Measurements from ENCODE around the gene KCNK13. TPM values are rescaled to one million over a fixed set of nuclear protein-coding genes. Genes with fewer than 3 reads are reported as not detected.
"Not testable (repeated sequence)": the region's sequence is repeated elsewhere in the genome, so short reads cannot be mapped to it uniquely, and the experiment has no call there.

KCNK13 gene
- total and polyA plus RNA-seq, 3 donors from 2014 or later = 26.2 to 59.1 (median 42.5) TPM

DNA sequence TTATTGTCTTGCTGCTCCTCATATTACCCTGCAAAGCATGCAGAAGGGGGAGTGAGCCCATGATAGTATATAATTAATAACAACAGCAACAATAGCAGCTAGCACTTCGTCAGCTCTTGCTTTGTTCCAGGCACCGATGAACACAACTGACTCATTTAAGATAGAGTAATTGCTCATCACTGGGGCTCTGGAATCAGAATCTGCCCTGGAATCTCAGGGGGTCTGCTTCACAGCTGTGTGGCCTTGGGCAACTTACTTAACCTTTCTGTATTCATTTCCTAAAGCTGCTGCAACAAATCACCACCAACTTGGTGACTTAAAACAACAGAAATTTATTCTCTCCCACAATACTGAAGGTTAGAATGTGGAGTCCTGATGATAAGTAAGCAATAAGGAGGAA is 139.6 kb downstream of the KCNK13 start:
- no peaks in the 10 kb centered on the region for H3K4me1 ChIP-seq
- no peaks in the 10 kb centered on the region for H3K9me3 ChIP-seq
- intact Hi-C loops (cut with DNase I; ENCODE audit: low total_unique reads) = no loop called here
- no peak overlapping the region for H3K4me3 ChIP-seq
- no peak overlapping the region for H3K27ac ChIP-seq
- no peak for DNase-seq
- no peak for TF ChIP-seq POLR2A (IDR thresholded peaks at IDR 0.05)
- H3K36me3 ChIP-seq (ENCODE audit: low read depth, missing control alignments) = no peaks in the 10 kb centered on the region
- H3K27me3 ChIP-seq = no peaks in the 10 kb centered on the region
- 67 to 69% methylated on average over 2 of the region's 2 CpGs for WGBS, 2 donors

DNA sequence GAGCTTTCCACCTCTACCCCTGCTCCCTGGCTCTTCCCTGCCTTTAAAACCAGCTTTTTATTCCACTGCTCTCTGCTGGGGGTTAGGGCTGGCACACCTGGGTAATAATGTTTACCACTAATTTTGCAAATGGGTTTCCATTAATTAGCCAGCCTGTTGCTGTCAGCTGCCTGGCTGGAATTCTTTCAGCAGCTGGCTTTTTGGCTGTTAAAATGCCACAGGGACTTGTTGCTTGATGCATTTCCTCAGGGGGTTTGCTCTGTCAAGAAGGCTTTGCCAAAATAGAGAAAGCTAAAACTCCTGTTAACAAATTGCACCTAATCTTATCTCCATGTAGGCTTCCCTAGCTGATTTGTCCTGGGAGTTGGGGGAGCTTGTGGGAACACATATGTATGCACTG is 142.7 kb downstream of the KCNK13 start:
- Histone ChIP-seq H3K27me3 (no peaks in the 10 kb centered on the region), H3K4me3 (no peak overlapping the region), H3K27ac (no peak overlapping the region), H3K9me3 (no peaks in the 10 kb centered on the region), H3K4me1 (no peaks in the 10 kb centered on the region), H3K36me3 (ENCODE audit: low read depth, missing control alignments) (no peaks in the 10 kb centered on the region)
- DNase-seq = no peak
- TF ChIP-seq POLR2A (IDR thresholded peaks at IDR 0.05) = no peak
- TF ChIP-seq, protein P1, sequence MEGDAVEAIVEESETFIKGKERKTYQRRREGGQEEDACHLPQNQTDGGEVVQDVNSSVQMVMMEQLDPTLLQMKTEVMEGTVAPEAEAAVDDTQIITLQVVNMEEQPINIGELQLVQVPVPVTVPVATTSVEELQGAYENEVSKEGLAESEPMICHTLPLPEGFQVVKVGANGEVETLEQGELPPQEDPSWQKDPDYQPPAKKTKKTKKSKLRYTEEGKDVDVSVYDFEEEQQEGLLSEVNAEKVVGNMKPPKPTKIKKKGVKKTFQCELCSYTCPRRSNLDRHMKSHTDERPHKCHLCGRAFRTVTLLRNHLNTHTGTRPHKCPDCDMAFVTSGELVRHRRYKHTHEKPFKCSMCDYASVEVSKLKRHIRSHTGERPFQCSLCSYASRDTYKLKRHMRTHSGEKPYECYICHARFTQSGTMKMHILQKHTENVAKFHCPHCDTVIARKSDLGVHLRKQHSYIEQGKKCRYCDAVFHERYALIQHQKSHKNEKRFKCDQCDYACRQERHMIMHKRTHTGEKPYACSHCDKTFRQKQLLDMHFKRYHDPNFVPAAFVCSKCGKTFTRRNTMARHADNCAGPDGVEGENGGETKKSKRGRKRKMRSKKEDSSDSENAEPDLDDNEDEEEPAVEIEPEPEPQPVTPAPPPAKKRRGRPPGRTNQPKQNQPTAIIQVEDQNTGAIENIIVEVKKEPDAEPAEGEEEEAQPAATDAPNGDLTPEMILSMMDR (IDR thresholded peaks at IDR 0.05) = no peak
- intact Hi-C loops (cut with DNase I; ENCODE audit: low total_unique reads) = no loop called here

GRCh38 chr14:90213099-90213748 is 151.4 kb downstream of the KCNK13 start:
- no peaks in the 10 kb centered on the region for H3K27me3 ChIP-seq
- DNase-seq = no peak
- H3K4me1 ChIP-seq = no peaks in the 10 kb centered on the region
- no peak overlapping the region for H3K4me3 ChIP-seq
- intact Hi-C loops (cut with DNase I; ENCODE audit: low total_unique reads) = no loop called here
- WGBS, 2 donors = 81 to 82% methylated on average over 7 of the region's 7 CpGs
- no peaks in the 10 kb centered on the region for H3K36me3 ChIP-seq (ENCODE audit: low read depth, missing control alignments)
- no peak for TF ChIP-seq POLR2A (IDR thresholded peaks at IDR 0.05)
- no peaks in the 10 kb centered on the region for H3K9me3 ChIP-seq
- no peak overlapping the region for H3K27ac ChIP-seq

DNA sequence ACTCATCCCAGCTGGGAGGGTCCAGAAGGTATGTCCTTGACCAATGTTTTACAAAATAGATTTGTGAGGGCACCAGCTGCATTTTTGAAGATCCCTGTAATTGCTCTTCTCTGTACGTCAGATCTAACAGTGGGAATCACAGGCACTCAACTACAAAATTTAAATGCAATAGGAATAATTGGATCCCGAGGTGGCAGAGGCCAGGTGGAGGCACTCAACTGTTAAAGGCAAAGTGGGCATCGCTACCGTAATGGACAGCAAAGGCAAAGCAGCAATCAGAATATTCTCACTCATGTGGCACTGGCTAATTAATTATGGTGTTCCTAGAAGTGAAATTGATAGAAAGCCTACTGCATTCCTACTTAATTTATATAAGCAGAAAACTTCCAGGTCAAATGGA is 166.7 kb downstream of the KCNK13 start:
- no peaks in the 10 kb centered on the region for H3K27me3 ChIP-seq

DNA sequence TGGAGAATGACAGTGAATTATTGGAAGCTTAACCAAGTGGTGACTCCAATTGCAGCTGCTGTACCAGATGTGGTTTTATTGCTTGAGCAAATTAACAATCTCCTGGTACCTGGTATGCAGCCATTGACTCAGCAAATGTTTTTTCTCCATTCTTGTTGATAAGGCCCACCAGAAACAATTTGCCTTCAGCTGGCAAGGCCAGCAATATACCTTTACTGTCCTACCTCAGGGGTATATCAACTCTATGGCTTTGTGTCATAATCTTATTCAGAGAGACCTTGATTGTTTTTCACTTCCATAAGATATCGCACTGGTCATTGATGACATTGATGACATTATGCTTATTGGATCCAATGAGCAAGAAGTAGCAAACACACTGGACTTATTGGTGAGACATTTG is 168.1 kb downstream of the KCNK13 start:
- H3K9me3 ChIP-seq; H3K4me1 ChIP-seq; H3K27ac ChIP-seq; H3K27me3 ChIP-seq; DNase-seq; H3K4me3 ChIP-seq; intact Hi-C loops (cut with DNase I; ENCODE audit: low total_unique reads); H3K36me3 ChIP-seq (ENCODE audit: low read depth, missing control alignments): not testable (repeated sequence)
- WGBS, 2 donors = 94 to 100% methylated on average over 1 of the region's 1 CpG

More for the DNA sequence above, 166.7 kb downstream of the KCNK13 start:
- H3K4me1 ChIP-seq = no peaks in the 10 kb centered on the region
- no peak overlapping the region for H3K4me3 ChIP-seq
- TF ChIP-seq POLR2A (IDR thresholded peaks at IDR 0.05) = no peak
- TF ChIP-seq, protein P1 (IDR thresholded peaks at IDR 0.05) = no peak
- intact Hi-C loops (cut with DNase I; ENCODE audit: low total_unique reads) = no loop called here
- no peak for DNase-seq
- H3K9me3 ChIP-seq = no peaks in the 10 kb centered on the region
- WGBS, 2 donors = 88 to 89% methylated on average over 4 of the region's 4 CpGs
- H3K36me3 ChIP-seq (ENCODE audit: low read depth, missing control alignments) = no peaks in the 10 kb centered on the region
- H3K27ac ChIP-seq = no peak overlapping the region

Small RNAs within 50 kb of the gene (small RNA-seq; reads per million reads assigned to genes)
- 0 reads per million in 2 donors for gene RF00019

Other genes with a start within 250 kb of the KCNK13 start
- 10 to 100 TPM; 30.5 to 50.6 TPM for gene EFCAB11, start 107.3 kb upstream of the KCNK13 start, total RNA-seq
- gene EFCAB11, start 107.3 kb upstream of the KCNK13 start, polyA plus RNA-seq (ENCODE audit: insufficient read depth, low read depth, low replicate concordance) = 78.3 TPM
- 10 to 100 TPM; 37.0 to 43.1 TPM for gene TDP1, start 106.1 kb upstream of the KCNK13 start, total RNA-seq
- 55.2 TPM for gene TDP1, start 106.1 kb upstream of the KCNK13 start, polyA plus RNA-seq (ENCODE audit: insufficient read depth, low read depth, low replicate concordance)
- gene PSMC1, start 194.6 kb downstream of the KCNK13 start, total RNA-seq = 100 to 1,000 TPM; 111 to 133 TPM
- 300 TPM for gene PSMC1, start 194.6 kb downstream of the KCNK13 start, polyA plus RNA-seq (ENCODE audit: insufficient read depth, low read depth, low replicate concordance)